ENCODE data around the gene GUCY1A1. TPM values are rescaled to one million over a fixed set of nuclear protein-coding genes. Genes with fewer than 3 reads are reported as not detected.

The GUCY1A1 gene
- total and polyA plus RNA-seq, 4 experiments from 2014 or later: not detected

GRCh38 chr4:155696226-155696625 lies 29.6 kb downstream of the GUCY1A1 start:
- Mint-ChIP-seq H3K27ac (no peak overlapping the region), H3K4me1 (no peaks in the 10 kb centered on the region), H3K27me3 (peaks cover 0 to 2% of the 10 kb centered on the region in 2 donors), H3K9me3 (peaks cover 0 to 8% (median 2%) of the 10 kb centered on the region in 8 donors), H3K4me3 (no peak overlapping the region), H3K36me3 (no peaks in the 10 kb centered on the region)
- no peak overlapping the region for H3K4me3 ChIP-seq (ENCODE audit: low read length in 2 of 2)
- no peaks in the 10 kb centered on the region for H3K36me3 ChIP-seq (ENCODE audit: insufficient read depth, low read length)
- no peaks in the 10 kb centered on the region for H3K9me3 ChIP-seq (ENCODE audit: control insufficient read depth in 1 of 2, low read length in 2 of 2)
- H3K27me3 ChIP-seq (ENCODE audit: insufficient read depth, low read length): no peaks in the 10 kb centered on the region
- POLR2A ChIA-PET (ENCODE audit: partially characterized antibody): no interaction called here
- intact Hi-C loops (cut with micrococcal nuclease): no loop called here
- H3K4me1 ChIP-seq (ENCODE audit: insufficient read depth, low read length): no peaks in the 10 kb centered on the region
- DNase-seq: no peak
- no peak overlapping the region for H3K27ac ChIP-seq (ENCODE audit: low read depth, low read length)
- CTCF ChIA-PET (ENCODE audit: partially characterized antibody): no interaction called here

GRCh38 chr4:155696726-155697125 lies 30.1 kb downstream of the GUCY1A1 start:
- Mint-ChIP-seq H3K9me3 (peaks cover 0 to 8% (median 2%) of the 10 kb centered on the region in 8 donors), H3K27ac (no peak overlapping the region), H3K4me3 (no peak overlapping the region), H3K36me3 (no peaks in the 10 kb centered on the region), H3K4me1 (no peaks in the 10 kb centered on the region), H3K27me3 (peaks cover 0 to 2% of the 10 kb centered on the region in 2 donors)
- no peaks in the 10 kb centered on the region for H3K27me3 ChIP-seq (ENCODE audit: insufficient read depth, low read length)
- ChIA-PET CTCF (ENCODE audit: partially characterized antibody) (no interaction called here), POLR2A (ENCODE audit: partially characterized antibody) (no interaction called here)
- no peaks in the 10 kb centered on the region for H3K36me3 ChIP-seq (ENCODE audit: insufficient read depth, low read length)
- H3K4me3 ChIP-seq (ENCODE audit: low read length in 2 of 2): no peak overlapping the region
- no peaks in the 10 kb centered on the region for H3K9me3 ChIP-seq (ENCODE audit: control insufficient read depth in 1 of 2, low read length in 2 of 2)
- no peak overlapping the region for H3K27ac ChIP-seq (ENCODE audit: low read depth, low read length)
- DNase-seq: no peak
- no peaks in the 10 kb centered on the region for H3K4me1 ChIP-seq (ENCODE audit: insufficient read depth, low read length)
- intact Hi-C loops (cut with micrococcal nuclease): no loop called here

DNA sequence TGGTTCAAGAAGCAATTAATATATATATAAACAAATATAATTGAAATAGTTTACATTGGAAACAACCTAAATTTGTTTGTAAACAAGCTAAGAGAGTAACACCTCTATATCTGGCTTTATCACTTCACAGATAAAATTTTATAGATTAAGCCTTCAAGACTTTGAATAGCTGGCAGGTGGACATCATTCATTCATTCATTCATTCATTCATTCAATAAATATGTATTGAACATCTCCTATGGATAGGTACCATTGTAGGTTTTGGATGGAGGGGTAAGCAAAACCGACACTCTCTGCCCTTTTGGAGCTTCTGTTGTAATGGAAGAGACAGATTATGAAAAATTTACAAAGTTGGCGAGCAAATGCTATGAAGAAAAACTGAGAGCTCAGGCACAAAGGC lies 35.2 kb downstream of the GUCY1A1 start:
- Mint-ChIP-seq H3K27ac (no peak overlapping the region), H3K4me3 (no peak overlapping the region), H3K36me3 (no peaks in the 10 kb centered on the region), H3K9me3 (peaks cover 0 to 8% (median 2%) of the 10 kb centered on the region in 8 donors), H3K27me3 (peaks cover 2 to 4% of the 10 kb centered on the region in 2 donors), H3K4me1 (no peaks in the 10 kb centered on the region)
- Histone ChIP-seq H3K4me1 (ENCODE audit: insufficient read depth, low read length) (no peaks in the 10 kb centered on the region), H3K27ac (ENCODE audit: low read depth, low read length) (no peak overlapping the region), H3K27me3 (ENCODE audit: insufficient read depth, low read length) (no peaks in the 10 kb centered on the region), H3K36me3 (ENCODE audit: insufficient read depth, low read length) (no peaks in the 10 kb centered on the region), H3K9me3 (ENCODE audit: control insufficient read depth in 1 of 2, low read length in 2 of 2) (no peaks in the 10 kb centered on the region), H3K4me3 (ENCODE audit: low read length in 2 of 2) (no peak overlapping the region)
- intact Hi-C loops (cut with micrococcal nuclease): no loop called here
- CTCF ChIA-PET (ENCODE audit: partially characterized antibody): no interaction called here
- POLR2A ChIA-PET (ENCODE audit: partially characterized antibody): no interaction called here
- no peak for DNase-seq

DNA sequence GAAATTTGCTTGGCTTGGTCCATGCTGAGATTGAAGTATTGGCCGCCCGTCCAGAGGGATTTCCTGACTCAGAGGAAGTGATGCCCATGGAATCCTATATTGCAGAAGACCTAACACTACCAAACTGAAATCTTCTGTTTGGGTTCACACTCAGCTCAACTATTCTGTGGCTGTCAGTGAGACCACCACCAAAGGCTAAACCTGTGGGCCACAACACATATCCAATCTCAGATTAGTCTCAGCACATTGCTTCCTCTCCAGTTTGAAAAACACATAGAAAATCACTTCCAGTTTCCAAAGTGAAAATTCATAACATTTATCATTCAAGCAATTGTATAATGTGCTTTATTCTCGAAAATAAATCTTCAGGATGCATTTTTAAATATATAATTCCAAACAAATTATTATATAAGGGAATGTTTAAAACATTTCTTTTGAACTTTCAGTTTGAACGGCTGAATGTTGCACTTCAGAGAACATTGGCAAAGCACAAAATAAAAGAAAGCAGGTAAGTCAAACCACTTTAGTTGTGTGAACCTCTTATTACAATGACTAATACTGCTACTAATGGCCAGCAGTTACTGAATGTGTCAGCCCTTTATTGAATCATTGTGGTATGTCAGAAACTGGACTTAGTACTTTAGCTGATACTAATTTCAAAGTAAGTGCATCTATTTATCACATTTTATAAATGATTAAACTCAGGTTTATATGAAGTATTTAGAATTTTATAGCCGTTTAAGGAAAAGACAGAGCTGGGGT lies 37.0 kb downstream of the GUCY1A1 start:
- H3K27ac Mint-ChIP-seq: peak overlapping the region in 1 of 7 donors; percentile 41
- ChIA-PET CTCF (ENCODE audit: partially characterized antibody) (interaction anchor here (1.1 kb wide), 1 partner anchor 19 kb away, joined by 3 read pairs; no protein-coding TSS in a partner anchor), POLR2A (ENCODE audit: partially characterized antibody) (no interaction called here)
- no peaks in the 10 kb centered on the region for H3K36me3 Mint-ChIP-seq
- Histone ChIP-seq H3K27me3 (ENCODE audit: insufficient read depth, low read length) (no peaks in the 10 kb centered on the region), H3K36me3 (ENCODE audit: insufficient read depth, low read length) (no peaks in the 10 kb centered on the region), H3K9me3 (ENCODE audit: control insufficient read depth in 1 of 2, low read length in 2 of 2) (no peaks in the 10 kb centered on the region), H3K4me1 (ENCODE audit: insufficient read depth, low read length) (no peaks in the 10 kb centered on the region), H3K27ac (ENCODE audit: low read depth, low read length) (no peak overlapping the region), H3K4me3 (ENCODE audit: low read length in 2 of 2) (no peak overlapping the region)
- intact Hi-C loops (cut with micrococcal nuclease): no loop called here
- no peaks in the 10 kb centered on the region for H3K4me1 Mint-ChIP-seq
- no peak for DNase-seq
- peaks cover 2% of the 10 kb centered on the region in 2 donors for H3K27me3 Mint-ChIP-seq
- H3K9me3 Mint-ChIP-seq: peaks cover 0 to 4% (median 0%) of the 10 kb centered on the region in 8 donors
- no peak overlapping the region for H3K4me3 Mint-ChIP-seq

DNA sequence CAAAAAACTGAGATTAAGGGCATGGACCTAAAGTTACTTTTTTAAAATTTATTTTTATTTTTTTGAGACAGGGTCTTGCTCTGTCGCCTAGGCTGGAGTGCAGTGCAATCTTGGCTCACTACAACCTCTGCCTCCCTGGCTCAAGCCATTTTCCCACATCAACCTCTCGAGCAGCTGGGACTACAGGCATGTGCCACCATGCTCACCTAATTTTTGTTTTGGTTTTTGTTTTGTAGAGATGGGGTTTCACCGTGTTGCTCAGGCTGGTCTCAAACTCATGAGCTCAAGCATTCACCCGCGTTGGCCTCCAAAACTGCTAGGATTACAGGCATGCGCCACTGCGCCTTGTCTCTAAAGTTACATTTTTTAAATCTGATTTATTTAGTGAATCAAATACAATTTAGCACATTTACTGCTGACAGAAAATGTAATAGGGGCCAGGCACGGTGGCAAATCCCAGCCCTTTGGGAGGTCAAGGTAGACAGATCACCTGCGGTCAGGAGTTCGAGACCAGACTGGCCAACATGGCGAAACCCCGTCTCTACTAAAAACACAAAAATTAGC lies 38.3 kb downstream of the GUCY1A1 start:
- Histone ChIP-seq H3K27me3 (ENCODE audit: insufficient read depth, low read length) (no peaks in the 10 kb centered on the region), H3K27ac (ENCODE audit: low read depth, low read length) (no peak overlapping the region), H3K4me3 (ENCODE audit: low read length in 2 of 2) (no peak overlapping the region), H3K36me3 (ENCODE audit: insufficient read depth, low read length) (no peaks in the 10 kb centered on the region), H3K9me3 (ENCODE audit: control insufficient read depth in 1 of 2, low read length in 2 of 2) (no peaks in the 10 kb centered on the region), H3K4me1 (ENCODE audit: insufficient read depth, low read length) (no peaks in the 10 kb centered on the region)
- intact Hi-C loops (cut with micrococcal nuclease): no loop called here
- ChIA-PET CTCF (ENCODE audit: partially characterized antibody) (interaction anchor here (1.1 kb wide), 1 partner anchor 20 kb away, joined by 3 read pairs; no protein-coding TSS in a partner anchor), POLR2A (ENCODE audit: partially characterized antibody) (no interaction called here)
- Mint-ChIP-seq H3K27me3 (peaks cover 2% of the 10 kb centered on the region in 2 donors), H3K4me3 (no peak overlapping the region), H3K9me3 (peaks cover 0 to 5% (median 0%) of the 10 kb centered on the region in 8 donors), H3K36me3 (no peaks in the 10 kb centered on the region), H3K27ac (no peak overlapping the region), H3K4me1 (no peaks in the 10 kb centered on the region)
- no peak for DNase-seq

GRCh38 chr4:155705664-155706063 lies 39.0 kb downstream of the GUCY1A1 start:
- H3K4me3 ChIP-seq (ENCODE audit: low read length in 2 of 2): no peak overlapping the region
- POLR2A ChIA-PET (ENCODE audit: partially characterized antibody): no interaction called here
- intact Hi-C loops (cut with micrococcal nuclease): no loop called here
- no peak for DNase-seq
- CTCF ChIA-PET (ENCODE audit: partially characterized antibody): no interaction called here
- H3K27ac Mint-ChIP-seq: no peak overlapping the region
- H3K4me1 Mint-ChIP-seq: no peaks in the 10 kb centered on the region
- no peaks in the 10 kb centered on the region for H3K9me3 ChIP-seq (ENCODE audit: control insufficient read depth in 1 of 2, low read length in 2 of 2)
- no peaks in the 10 kb centered on the region for H3K4me1 ChIP-seq (ENCODE audit: insufficient read depth, low read length)
- H3K27me3 Mint-ChIP-seq: peaks cover 2% of the 10 kb centered on the region in 2 donors
- H3K36me3 ChIP-seq (ENCODE audit: insufficient read depth, low read length): no peaks in the 10 kb centered on the region
- no peak overlapping the region for H3K4me3 Mint-ChIP-seq
- no peak overlapping the region for H3K27ac ChIP-seq (ENCODE audit: low read depth, low read length)
- H3K27me3 ChIP-seq (ENCODE audit: insufficient read depth, low read length): no peaks in the 10 kb centered on the region
- peaks cover 0 to 8% (median 0%) of the 10 kb centered on the region in 8 donors for H3K9me3 Mint-ChIP-seq
- H3K36me3 Mint-ChIP-seq: no peaks in the 10 kb centered on the region

DNA sequence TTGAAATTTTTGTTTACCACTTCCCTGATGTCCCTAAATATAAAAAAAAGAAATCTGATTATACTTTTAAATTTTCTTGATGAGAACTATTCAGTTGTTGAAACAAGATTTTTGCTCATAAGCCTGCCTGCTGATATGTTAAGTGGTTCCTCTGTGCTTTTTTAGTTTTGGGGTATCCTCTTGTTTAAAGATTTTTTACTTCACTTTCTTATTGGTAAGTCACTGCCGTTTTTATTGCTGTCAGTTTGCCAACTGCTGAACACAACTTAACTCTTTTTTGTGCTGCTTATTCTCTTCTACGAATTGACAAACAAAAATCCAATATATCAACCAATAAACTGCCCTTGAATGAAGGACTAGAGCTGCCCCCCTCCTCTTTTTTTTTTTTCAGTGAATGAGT lies 39.5 kb downstream of the GUCY1A1 start:
- H3K4me1 Mint-ChIP-seq: no peaks in the 10 kb centered on the region
- H3K36me3 Mint-ChIP-seq: no peaks in the 10 kb centered on the region

More for the DNA sequence above, 39.5 kb downstream of the GUCY1A1 start:
- Mint-ChIP-seq H3K4me3 (no peak overlapping the region), H3K27ac (no peak overlapping the region), H3K9me3 (peaks cover 0 to 7% (median 0%) of the 10 kb centered on the region in 8 donors), H3K27me3 (peaks cover 2% of the 10 kb centered on the region in 2 donors)
- DNase-seq: no peak
- H3K27me3 ChIP-seq (ENCODE audit: insufficient read depth, low read length): no peaks in the 10 kb centered on the region
- H3K27ac ChIP-seq (ENCODE audit: low read depth, low read length): no peak overlapping the region
- no peaks in the 10 kb centered on the region for H3K4me1 ChIP-seq (ENCODE audit: insufficient read depth, low read length)
- CTCF ChIA-PET (ENCODE audit: partially characterized antibody): no interaction called here
- intact Hi-C loops (cut with micrococcal nuclease): no loop called here
- H3K9me3 ChIP-seq (ENCODE audit: control insufficient read depth in 1 of 2, low read length in 2 of 2): no peaks in the 10 kb centered on the region
- no peaks in the 10 kb centered on the region for H3K36me3 ChIP-seq (ENCODE audit: insufficient read depth, low read length)
- POLR2A ChIA-PET (ENCODE audit: partially characterized antibody): no interaction called here
- H3K4me3 ChIP-seq (ENCODE audit: low read length in 2 of 2): no peak overlapping the region

All from CD4-positive, alpha-beta memory T cell (primary cell).